ENCODE results near the gene PVRIG.
"Not testable (repeated sequence)": the region's sequence is repeated elsewhere in the genome, so short reads cannot be mapped to it uniquely, and the experiment has no call there.

Gene PVRIG

GRCh38 chr7:100239975-100240374, 20.2 kb downstream of the PVRIG start:
- DNase-seq = not testable (repeated sequence)

- peak; percentile 33 for DNase-seq
Observed at GRCh38 chr7:100243385-100243784, 23.6 kb downstream of the PVRIG start.

- DNase-seq = not testable (repeated sequence)
Observed at GRCh38 chr7:100244988-100245605, 25.3 kb downstream of the PVRIG start.

- not testable (repeated sequence) for DNase-seq
Observed at GRCh38 chr7:100246121-100246864, 26.5 kb downstream of the PVRIG start.

- not testable (repeated sequence) for DNase-seq
Observed at GRCh38 chr7:100246865-100247137, 27.1 kb downstream of the PVRIG start.

- DNase-seq = peak; percentile 70
Observed at GRCh38 chr7:100247152-100247757, 27.5 kb downstream of the PVRIG start.

- no peak for DNase-seq
Observed at GRCh38 chr7:100248483-100248882, 28.7 kb downstream of the PVRIG start.

GRCh38 chr7:100257017-100257416, 37.3 kb downstream of the PVRIG start:
- no peak for DNase-seq

- not testable (repeated sequence) for DNase-seq
Observed at GRCh38 chr7:100259984-100260383, 40.2 kb downstream of the PVRIG start.

GRCh38 chr7:100262896-100263295, 43.1 kb downstream of the PVRIG start:
- not testable (repeated sequence) for DNase-seq

GRCh38 chr7:100264223-100264622, 44.5 kb downstream of the PVRIG start:
- not testable (repeated sequence) for DNase-seq

GRCh38 chr7:100264669-100265165, 45.0 kb downstream of the PVRIG start:
- not testable (repeated sequence) for DNase-seq

GRCh38 chr7:100265851-100266250, 46.1 kb downstream of the PVRIG start:
- DNase-seq = not testable (repeated sequence)

- DNase-seq = no peak
Observed at GRCh38 chr7:100266576-100267354, 47.0 kb downstream of the PVRIG start.

GRCh38 chr7:100267648-100268047, 47.9 kb downstream of the PVRIG start:
- no peak for DNase-seq

- DNase-seq = not testable (repeated sequence)
Observed at GRCh38 chr7:100268882-100269281, 49.1 kb downstream of the PVRIG start.

- not testable (repeated sequence) for DNase-seq
Observed at GRCh38 chr7:100269306-100270045, 49.7 kb downstream of the PVRIG start.

GRCh38 chr7:100270046-100270918, 50.5 kb downstream of the PVRIG start:
- DNase-seq = not testable (repeated sequence)

Measured in fibroblast of skin of scalp (primary cell).